KMS-11 (cell line): ENCODE results near the gene CHRNA1.

Source experiments
- H2AFZ ChIP-seq: fragments of 200-600 bp; sonication (generic); 2 replicates; pipeline ENCODE4 v1.6.1; 2016; ENCODE audit warnings: antibody characterized with exemption, mixed run types, low read depth
- H3K27ac ChIP-seq: fragments of 200-600 bp; sonication (generic); 2 replicates; pipeline ENCODE4 v1.6.1; 2016; ENCODE audit warnings: mild to moderate bottlenecking, mixed run types
- H3K27me3 ChIP-seq: fragments of 200-600 bp; sonication (generic); 2 replicates; pipeline ENCODE4 v1.6.1; 2017; ENCODE audit warnings: mild to moderate bottlenecking, low read depth, mixed run types, moderate library complexity; ENCODE audit not compliant: insufficient read depth
- H3K36me3 ChIP-seq: fragments of 200-600 bp; sonication (generic); 2 replicates; pipeline ENCODE4 v1.6.1; 2017; ENCODE audit warnings: mild to moderate bottlenecking, mixed run types; ENCODE audit not compliant: insufficient read depth
- H3K4me1 ChIP-seq: fragments of 200-600 bp; sonication (generic); 2 replicates; pipeline ENCODE4 v1.6.1; 2016; ENCODE audit warnings: mild to moderate bottlenecking, low read depth, mixed run types; ENCODE audit not compliant: poor library complexity, severe bottlenecking
- H3K4me2 ChIP-seq: fragments of 200-600 bp; sonication (generic); 2 replicates; pipeline ENCODE4 v1.7.0; 2016; ENCODE audit warnings: mild to moderate bottlenecking, mixed run types
- H3K4me3 ChIP-seq: fragments of 200-600 bp; sonication (generic); IDR thresholded peaks from 2 replicates; pipeline ENCODE4 v1.6.1; 2017; ENCODE audit warnings: low read depth, low read length, mixed read lengths; ENCODE audit not compliant: insufficient read depth
- H3K79me2 ChIP-seq: fragments of 200-600 bp; sonication (generic); 2 replicates; pipeline ENCODE4 v1.6.1; 2016; ENCODE audit warnings: low read depth, mixed run types; ENCODE audit not compliant: insufficient read depth
- H3K9ac ChIP-seq: fragments of 200-600 bp; sonication (generic); 2 replicates; pipeline ENCODE4 v1.6.1; 2016; ENCODE audit warnings: mild to moderate bottlenecking, mixed run types
- H4K20me1 ChIP-seq: fragments of 200-600 bp; sonication (generic); 2 replicates; pipeline ENCODE4 v1.6.1; 2016; ENCODE audit warnings: mild to moderate bottlenecking, mixed run types; ENCODE audit not compliant: insufficient read depth
- TF ChIP-seq, protein P1 (sequence below): fragments of 200-600 bp; sonication (generic); conservative IDR thresholded peaks from 2 replicates; pipeline ENCODE4 v1.6.1; 2017; ENCODE audit warnings: low read depth, mild to moderate bottlenecking, antibody characterized with exemption, low read length, moderate library complexity, mixed read lengths

The CHRNA1 gene

DNA sequence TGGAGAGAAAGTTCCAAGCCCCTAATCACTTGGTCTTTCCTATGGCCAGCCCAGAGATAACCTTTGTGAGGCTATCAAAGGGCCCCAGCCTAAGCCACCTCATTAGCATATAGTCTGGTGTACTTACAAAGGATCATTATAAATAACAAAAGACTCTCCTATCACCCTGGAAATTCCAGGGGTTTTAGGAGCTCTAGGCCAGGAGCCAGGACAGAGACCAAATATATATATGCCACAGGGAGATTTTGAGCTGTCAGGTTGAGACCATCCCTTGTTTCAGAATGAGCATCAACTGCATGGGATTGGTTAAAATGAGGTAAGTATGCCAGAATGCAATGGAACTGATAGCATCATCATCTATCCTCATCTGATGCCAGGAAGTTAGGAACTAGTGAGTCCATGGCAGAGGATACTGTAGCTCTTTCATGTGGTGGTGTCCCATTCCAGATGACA is 32.1 kb upstream of the CHRNA1 start:
- Histone ChIP-seq H4K20me1 (no peaks in the 10 kb centered on the region), H3K4me2 (no peak overlapping the region), H3K4me3 (no peak overlapping the region), H3K27me3 (no peaks in the 10 kb centered on the region), H3K79me2 (no peaks in the 10 kb centered on the region), H3K27ac (no peak overlapping the region), H3K36me3 (no peaks in the 10 kb centered on the region), H3K4me1 (no peaks in the 10 kb centered on the region), H3K9ac (no peak overlapping the region), H2AFZ (no peak overlapping the region)
- TF ChIP-seq, protein P1, sequence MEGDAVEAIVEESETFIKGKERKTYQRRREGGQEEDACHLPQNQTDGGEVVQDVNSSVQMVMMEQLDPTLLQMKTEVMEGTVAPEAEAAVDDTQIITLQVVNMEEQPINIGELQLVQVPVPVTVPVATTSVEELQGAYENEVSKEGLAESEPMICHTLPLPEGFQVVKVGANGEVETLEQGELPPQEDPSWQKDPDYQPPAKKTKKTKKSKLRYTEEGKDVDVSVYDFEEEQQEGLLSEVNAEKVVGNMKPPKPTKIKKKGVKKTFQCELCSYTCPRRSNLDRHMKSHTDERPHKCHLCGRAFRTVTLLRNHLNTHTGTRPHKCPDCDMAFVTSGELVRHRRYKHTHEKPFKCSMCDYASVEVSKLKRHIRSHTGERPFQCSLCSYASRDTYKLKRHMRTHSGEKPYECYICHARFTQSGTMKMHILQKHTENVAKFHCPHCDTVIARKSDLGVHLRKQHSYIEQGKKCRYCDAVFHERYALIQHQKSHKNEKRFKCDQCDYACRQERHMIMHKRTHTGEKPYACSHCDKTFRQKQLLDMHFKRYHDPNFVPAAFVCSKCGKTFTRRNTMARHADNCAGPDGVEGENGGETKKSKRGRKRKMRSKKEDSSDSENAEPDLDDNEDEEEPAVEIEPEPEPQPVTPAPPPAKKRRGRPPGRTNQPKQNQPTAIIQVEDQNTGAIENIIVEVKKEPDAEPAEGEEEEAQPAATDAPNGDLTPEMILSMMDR = no peak

DNA sequence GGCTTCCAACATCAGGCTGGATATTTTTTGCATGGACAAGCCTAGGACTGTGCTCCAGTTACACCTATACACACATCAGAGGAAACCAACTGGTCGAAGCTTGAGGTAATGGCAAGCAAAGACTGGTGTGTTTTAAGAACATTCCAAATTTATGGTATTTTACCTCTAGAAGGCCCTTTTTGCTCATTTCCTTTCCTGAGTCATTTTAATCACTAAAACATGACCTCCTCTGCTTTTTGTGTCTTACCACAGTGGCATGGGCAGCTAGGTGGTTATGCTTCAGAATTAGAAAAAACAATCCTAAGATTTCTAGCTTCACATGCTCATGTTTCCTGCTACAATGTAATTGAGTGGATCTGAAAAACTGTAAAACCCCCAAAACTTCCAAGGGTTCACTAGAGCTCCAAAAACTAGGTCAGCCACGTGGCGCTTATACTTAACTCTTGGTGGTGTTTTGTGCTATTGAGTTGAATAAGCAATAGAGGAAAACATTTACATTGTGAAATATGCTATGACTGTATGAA is 30.6 kb upstream of the CHRNA1 start:
- no peak overlapping the region for H3K27ac ChIP-seq
- H3K9ac ChIP-seq = no peak overlapping the region
- TF ChIP-seq, protein P1 = no peak

DNA sequence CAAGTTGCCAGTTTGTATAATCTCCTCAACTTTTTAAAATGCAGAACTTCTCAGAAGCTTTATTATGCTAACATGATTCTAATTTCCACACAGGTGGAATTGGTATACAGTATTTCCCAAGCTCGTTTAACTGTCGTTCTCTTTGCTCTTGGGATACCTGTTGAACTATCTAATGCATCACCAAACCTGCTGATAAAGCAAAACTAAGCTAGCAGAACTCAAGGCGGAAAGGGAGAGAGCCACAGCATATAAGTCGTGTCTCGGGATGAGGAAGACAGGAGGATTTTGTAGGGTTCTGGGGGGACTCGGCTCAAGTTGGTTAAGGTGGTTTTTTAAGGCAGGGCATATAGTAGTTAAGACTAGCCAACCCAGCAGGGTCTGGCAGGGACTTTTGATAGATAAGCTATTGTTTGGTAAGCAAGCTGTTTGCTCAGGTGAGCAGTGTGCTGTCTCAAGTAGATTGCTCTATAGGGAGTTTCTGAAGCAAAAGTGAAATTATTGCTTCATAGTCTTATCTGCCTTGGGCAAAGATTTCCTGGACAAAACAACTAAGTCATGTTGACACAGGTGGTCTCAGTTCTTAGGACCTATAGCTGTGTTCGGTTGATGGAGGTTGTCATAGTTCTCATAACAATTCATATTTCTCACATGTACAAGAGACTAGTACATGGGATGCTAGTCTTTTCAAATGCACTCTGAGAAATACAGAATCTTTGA is 28.2 kb upstream of the CHRNA1 start:
- Histone ChIP-seq H3K79me2 (no peaks in the 10 kb centered on the region), H2AFZ (no peak overlapping the region), H3K9ac (no peak overlapping the region), H3K27me3 (no peaks in the 10 kb centered on the region), H3K4me2 (no peak overlapping the region), H3K27ac (no peak overlapping the region), H3K4me3 (no peak overlapping the region), H4K20me1 (no peaks in the 10 kb centered on the region), H3K4me1 (no peaks in the 10 kb centered on the region), H3K36me3 (no peaks in the 10 kb centered on the region)
- TF ChIP-seq, protein P1 = no peak

More for the DNA sequence above, 30.6 kb upstream of the CHRNA1 start:
- Histone ChIP-seq H3K79me2 (no peaks in the 10 kb centered on the region), H3K36me3 (no peaks in the 10 kb centered on the region), H3K4me1 (no peaks in the 10 kb centered on the region), H3K27me3 (no peaks in the 10 kb centered on the region), H3K4me2 (no peak overlapping the region), H4K20me1 (no peaks in the 10 kb centered on the region), H2AFZ (no peak overlapping the region), H3K4me3 (no peak overlapping the region)

DNA sequence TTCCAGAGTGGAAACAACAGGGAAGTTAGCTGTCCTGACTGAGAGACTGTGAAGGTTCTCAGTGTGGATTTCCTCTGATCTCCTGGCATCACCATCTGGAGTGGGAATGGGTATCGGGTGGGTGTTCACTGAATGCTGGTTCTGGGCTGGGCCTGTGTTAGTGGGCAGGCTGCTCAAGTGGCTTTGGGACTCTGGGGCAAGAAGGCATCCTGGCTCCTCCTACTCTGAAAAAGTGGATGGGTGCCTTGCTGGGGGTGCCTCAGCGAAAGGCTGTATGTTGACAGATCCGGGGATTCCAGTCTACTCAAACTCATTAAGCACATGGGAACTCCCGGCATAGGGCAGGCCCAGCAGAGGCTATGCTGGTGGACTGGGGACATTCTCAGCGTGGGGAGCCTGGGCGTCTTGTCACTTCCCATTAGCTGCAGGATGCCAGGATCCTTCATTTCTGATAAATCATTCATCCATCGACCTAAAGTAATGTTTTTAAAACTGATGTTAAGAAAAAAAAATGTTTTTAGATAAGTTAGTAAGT is 27.5 kb upstream of the CHRNA1 start:
- no peak overlapping the region for H3K4me2 ChIP-seq
- H3K9ac ChIP-seq = no peak overlapping the region
- H4K20me1 ChIP-seq = no peaks in the 10 kb centered on the region
- H3K4me3 ChIP-seq = no peak overlapping the region
- TF ChIP-seq, protein P1 = no peak
- no peaks in the 10 kb centered on the region for H3K4me1 ChIP-seq
- H3K36me3 ChIP-seq = no peaks in the 10 kb centered on the region
- H3K79me2 ChIP-seq = no peaks in the 10 kb centered on the region
- no peak overlapping the region for H2AFZ ChIP-seq
- no peak overlapping the region for H3K27ac ChIP-seq
- no peaks in the 10 kb centered on the region for H3K27me3 ChIP-seq
